Measurements from ENCODE around the gene SCN4A.
"Not testable (repeated sequence)": the region's sequence is repeated elsewhere in the genome, so short reads cannot be mapped to it uniquely, and the experiment has no call there.

Gene SCN4A

GRCh38 chr17:63889026-63889848 lies 83.5 kb downstream of the SCN4A start:
- not testable (repeated sequence) for H3K4me3 ChIP-seq (replicated peaks; ENCODE audit: low read depth, low read length)
- DNase-seq (ENCODE audit: low read depth): peak; percentile 37
- TF ChIP-seq CTCF (IDR thresholded peaks at IDR 0.05; ENCODE audit: low read length, missing control alignments): peak; percentile 50

All from fibroblast of pulmonary artery (primary cell).